ENCODE data around the gene SGMS1.
"Not testable (repeated sequence)": the region's sequence is repeated elsewhere in the genome, so short reads cannot be mapped to it uniquely, and the experiment has no call there.

The SGMS1 gene

DNA sequence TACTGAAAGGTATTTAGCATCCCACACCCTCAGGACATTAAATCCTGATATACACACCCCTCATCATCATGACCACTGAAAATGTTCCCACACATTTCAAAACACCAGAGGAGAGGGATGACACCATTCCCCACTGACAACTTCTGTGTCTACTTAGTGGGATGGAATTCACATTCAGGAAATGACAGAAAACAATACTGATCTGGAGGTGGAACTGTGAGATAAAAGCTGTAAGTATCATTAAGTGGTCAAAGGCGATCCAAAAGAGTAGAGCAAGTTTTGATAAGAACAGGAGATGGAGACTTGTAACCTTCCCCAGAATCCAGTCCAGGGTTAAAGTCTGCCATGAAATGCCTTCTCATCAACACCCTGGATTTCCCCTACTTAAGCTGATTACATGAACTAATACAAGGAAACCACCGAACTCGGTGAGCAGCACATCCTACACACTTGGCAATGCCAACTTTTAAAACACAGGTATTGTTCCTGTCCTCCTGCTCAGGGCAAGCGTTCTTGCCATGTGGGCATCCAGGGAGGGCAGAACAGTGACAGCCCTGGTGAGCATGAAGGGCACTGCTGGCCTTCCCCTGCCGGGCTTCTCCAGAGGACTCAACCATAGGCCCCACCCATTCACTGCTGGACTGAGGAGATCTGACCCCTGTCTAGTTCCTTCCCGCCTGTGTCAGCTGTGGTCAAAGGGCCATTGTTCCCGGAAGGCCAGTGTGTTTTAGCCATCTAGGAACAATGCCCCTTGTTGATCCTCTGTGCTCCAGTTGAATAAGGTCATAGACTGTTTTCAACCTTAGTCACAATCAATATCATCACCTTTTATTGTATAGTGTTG lies 85.0 kb downstream of the SGMS1 start:
- TF ChIP-seq, protein P1, sequence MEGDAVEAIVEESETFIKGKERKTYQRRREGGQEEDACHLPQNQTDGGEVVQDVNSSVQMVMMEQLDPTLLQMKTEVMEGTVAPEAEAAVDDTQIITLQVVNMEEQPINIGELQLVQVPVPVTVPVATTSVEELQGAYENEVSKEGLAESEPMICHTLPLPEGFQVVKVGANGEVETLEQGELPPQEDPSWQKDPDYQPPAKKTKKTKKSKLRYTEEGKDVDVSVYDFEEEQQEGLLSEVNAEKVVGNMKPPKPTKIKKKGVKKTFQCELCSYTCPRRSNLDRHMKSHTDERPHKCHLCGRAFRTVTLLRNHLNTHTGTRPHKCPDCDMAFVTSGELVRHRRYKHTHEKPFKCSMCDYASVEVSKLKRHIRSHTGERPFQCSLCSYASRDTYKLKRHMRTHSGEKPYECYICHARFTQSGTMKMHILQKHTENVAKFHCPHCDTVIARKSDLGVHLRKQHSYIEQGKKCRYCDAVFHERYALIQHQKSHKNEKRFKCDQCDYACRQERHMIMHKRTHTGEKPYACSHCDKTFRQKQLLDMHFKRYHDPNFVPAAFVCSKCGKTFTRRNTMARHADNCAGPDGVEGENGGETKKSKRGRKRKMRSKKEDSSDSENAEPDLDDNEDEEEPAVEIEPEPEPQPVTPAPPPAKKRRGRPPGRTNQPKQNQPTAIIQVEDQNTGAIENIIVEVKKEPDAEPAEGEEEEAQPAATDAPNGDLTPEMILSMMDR (conservative IDR thresholded peaks at IDR 0.05; ENCODE audit: control insufficient read depth, insufficient read depth, low read depth, low read length): no peak
- DNase-seq (ENCODE audit: low read depth): no peak

DNA sequence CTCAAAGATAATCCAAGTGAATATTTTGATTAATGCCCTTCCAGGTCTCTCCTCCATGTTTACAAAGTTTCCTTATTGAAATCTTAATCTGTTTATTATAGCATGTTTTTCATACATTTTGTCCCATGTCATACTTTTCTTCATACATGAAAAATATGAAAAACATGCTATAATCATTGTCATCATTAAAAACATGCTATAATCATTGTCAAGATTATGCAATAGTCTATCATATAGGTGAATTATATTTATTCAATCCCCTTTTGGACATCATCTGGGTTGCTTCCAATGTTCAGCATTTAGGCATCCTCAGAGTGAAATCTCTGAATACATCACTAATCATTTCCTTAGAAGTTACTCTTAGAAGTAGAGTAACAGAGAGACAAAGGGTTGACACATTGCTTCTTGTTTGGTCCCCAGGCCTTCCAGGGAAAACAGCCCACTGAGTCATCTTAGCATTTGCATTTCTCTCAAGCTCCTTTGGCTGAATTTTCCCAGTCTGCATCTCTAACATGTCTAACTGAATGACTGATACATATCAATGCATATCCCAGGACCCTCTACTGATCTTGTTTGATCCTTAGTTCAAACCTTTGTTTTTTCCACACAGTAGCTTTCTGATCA lies 87.0 kb downstream of the SGMS1 start:
- DNase-seq (ENCODE audit: low read depth): peak; percentile 61
- H3K4me3 ChIP-seq (ENCODE audit: control insufficient read depth, low read depth, low read length): no peak overlapping the region
- TF ChIP-seq, protein P1 (conservative IDR thresholded peaks at IDR 0.05; ENCODE audit: control insufficient read depth, insufficient read depth, low read depth, low read length): no peak

More for the DNA sequence above, 85.0 kb downstream of the SGMS1 start:
- no peak overlapping the region for H3K4me3 ChIP-seq (ENCODE audit: control insufficient read depth, low read depth, low read length)

DNA sequence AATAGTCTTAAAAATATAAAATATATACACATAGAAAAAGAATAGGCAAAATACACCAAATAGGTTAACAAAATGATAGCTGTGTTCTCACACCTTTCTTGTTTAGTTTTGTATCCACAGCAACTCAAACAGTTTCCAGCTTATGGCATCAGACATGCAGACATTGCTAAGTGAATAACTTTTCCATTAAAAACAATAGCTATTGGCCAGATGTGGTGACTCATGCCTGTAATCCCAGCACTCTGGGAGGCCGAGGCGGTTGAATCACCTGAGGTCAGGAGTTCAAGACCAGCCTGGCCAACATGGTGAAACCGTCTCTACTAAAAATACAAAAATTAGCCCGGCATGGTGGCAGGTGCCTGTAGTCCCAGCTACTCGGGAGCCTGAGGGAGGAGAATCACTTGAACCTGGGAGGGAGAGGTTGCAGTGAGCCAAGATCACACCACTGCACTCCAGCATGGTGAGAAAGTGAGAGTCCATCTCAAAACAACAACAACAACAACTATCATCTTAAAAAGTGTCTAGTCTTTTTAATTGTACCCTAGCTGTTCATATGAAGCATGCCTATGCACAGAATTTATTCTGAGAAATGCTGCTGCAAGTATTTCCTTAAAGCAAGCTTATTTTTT lies 88.9 kb downstream of the SGMS1 start:
- DNase-seq (ENCODE audit: low read depth): peak; percentile 88
- H3K4me3 ChIP-seq (ENCODE audit: control insufficient read depth, low read depth, low read length): not testable (repeated sequence)

DNA sequence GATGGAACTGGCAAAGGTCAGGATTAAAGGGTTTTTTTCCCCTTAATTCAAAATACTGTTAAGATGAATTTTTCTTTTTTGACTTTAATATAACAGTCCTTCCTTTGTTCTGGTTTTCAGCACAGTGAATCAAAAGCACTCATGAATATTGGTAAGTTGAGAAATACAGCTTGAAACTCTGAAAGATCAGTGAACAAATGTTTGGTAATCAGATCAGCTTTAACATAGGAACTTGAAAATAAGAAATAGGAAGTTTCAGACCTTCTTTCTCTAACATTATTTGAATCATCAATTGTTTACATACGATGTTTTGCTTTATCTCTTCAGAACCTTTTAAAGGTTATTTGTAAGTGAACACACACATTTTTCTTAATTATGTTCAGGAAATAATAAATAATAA lies 90.5 kb downstream of the SGMS1 start:
- TF ChIP-seq, protein P1 (conservative IDR thresholded peaks at IDR 0.05; ENCODE audit: control insufficient read depth, insufficient read depth, low read depth, low read length): no peak
- H3K4me3 ChIP-seq (ENCODE audit: control insufficient read depth, low read depth, low read length): no peak overlapping the region
- no peak for DNase-seq (ENCODE audit: low read depth)

DNA sequence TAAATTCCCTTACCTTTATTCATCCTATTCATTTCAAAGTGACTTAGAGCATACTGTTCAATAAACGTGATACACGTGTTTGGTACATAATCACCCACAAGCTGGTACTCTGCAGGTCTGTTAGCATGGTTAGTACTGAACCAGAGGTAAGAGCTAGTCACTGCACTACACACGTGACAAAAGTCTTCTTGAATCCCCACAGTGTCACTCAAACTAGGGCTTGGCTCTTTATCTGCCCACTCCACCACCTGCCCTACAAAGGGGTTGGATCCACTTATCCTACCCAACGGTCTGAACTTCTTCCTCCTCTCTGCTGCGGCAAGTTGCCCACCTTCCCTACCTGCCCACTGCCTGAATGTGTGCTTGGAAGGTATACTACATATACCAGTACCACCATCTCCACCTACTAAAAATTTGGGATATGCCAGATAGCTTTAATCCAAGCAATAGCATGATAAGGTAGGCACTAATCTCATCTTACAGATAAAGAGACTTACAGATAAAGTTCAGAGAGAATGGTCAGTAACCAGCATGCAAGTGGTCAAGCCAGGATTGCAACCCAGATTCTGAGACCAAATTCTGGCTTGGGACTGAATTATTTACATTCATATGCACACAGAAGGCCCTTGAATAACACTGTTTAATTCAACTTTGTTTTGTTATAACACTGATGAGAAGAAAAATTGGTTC lies 92.2 kb downstream of the SGMS1 start:
- DNase-seq (ENCODE audit: low read depth): no peak
- no peak overlapping the region for H3K4me3 ChIP-seq (ENCODE audit: control insufficient read depth, low read depth, low read length)
- TF ChIP-seq, protein P1 (conservative IDR thresholded peaks at IDR 0.05; ENCODE audit: control insufficient read depth, insufficient read depth, low read depth, low read length): no peak

DNA sequence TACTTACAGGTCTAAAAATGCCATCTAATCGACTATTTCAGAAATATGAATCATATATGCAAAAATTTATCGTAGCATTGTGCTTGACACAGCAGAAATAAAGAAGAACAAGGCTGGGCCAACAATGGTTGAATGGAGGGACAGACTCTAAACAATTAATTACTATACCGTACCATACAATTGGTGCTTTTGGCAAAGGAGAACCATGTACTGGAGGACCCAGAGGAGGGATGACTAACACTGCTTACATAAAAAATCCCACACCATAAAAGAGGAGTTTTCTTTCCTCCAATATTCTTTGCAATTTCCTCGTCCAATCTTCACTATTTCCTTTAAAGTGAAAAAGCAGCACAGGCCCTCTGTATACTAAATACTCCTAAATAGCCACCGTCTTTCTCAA lies 94.1 kb downstream of the SGMS1 start:
- TF ChIP-seq, protein P1 (conservative IDR thresholded peaks at IDR 0.05; ENCODE audit: control insufficient read depth, insufficient read depth, low read depth, low read length): no peak
- no peak overlapping the region for H3K4me3 ChIP-seq (ENCODE audit: control insufficient read depth, low read depth, low read length)
- DNase-seq (ENCODE audit: low read depth): no peak

All from fibroblast of mammary gland (primary cell).